DMS114 treated with DMSO at 0.1 percent for 48 hours (cell line): Measurements from ENCODE around the gene NELFCD.

Experiments used
- DNase-seq: peaks from one replicate; lab custom pipeline; 2025; ENCODE audit not compliant: unreplicated experiment; lab: John Stamatoyannopoulos, UW

Gene NELFCD

DNA sequence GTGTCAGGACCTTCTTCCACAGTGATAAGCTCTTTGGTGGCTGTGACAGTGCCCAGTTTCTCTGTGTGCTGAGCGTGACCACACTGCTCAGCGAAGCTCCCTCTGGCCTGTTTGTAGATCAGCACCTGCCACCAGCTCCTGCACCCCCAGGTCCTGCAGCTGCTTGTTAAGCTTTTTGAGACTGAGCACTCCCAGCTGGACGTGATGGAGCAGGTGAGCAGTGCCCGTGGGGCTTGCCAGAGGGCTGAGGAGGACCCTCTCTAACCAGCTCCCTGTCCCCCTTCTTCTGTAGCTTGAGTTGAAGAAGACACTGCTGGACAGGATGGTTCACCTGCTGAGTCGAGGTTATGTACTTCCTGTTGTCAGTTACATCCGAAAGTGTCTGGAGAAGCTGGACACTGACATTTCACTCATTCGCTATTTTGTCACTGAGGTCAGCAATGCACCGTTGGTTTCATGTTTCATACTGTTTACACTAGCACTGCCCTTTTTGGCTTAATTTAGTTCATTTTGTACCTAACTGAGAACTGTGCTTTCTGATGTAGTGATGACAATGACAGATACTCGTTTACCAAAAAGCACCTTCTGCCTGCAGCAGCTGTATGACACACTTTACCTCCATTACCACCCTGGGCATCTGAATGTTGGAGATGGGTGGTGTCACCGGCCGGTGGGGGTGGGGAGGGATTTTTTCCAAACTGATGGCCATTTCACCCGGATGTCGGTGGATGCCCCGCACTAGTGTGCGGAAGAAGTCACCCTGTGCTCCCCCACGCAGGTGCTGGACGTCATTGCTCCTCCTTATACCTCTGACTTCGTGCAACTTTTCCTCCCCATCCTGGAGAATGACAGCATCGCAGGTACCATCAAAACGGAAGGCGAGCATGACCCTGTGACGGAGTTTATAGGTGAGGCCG lies 12.5 kb downstream of the NELFCD start:
- DNase-seq = no peak

DNA sequence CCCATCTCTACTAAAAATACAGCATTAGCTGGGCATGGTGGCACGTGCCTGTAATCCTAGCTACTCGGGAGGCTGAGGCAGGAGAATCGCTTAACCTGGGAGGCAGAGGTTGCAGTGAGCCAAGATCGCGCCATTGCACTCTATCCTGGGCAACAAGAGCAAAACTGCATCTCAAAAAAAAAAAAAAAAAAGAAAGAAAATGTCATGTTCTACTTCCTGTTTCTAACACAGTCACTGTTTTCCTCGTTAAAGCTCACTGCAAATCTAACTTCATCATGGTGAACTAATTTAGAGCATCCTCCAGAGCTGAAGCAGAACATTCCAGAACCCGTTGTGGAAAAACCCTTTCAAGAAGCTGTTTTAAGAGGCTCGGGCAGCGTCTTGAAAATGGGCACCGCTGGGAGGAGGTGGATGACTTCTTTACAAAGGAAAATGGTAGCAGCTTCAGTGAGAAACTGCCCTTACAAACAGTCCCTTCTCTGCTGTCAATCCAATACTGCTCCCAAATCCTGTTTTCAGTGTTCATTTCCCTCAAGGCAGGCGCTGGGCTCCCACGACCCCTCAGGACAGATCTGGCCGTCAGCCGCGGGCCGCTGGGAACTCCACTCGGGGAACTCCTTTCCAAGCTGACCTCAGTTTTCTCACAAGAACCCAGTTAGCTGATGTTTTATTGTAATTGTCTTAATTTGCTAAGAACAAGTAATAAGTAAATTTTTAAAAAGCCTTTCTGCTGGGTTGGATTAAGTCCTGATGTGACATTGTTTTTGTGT lies 13.5 kb downstream of the NELFCD start:
- no peak for DNase-seq

- DNase-seq = no peak
Observed at GRCh38 chr20:58995461-58996225, 14.6 kb downstream of the NELFCD start.

DNA sequence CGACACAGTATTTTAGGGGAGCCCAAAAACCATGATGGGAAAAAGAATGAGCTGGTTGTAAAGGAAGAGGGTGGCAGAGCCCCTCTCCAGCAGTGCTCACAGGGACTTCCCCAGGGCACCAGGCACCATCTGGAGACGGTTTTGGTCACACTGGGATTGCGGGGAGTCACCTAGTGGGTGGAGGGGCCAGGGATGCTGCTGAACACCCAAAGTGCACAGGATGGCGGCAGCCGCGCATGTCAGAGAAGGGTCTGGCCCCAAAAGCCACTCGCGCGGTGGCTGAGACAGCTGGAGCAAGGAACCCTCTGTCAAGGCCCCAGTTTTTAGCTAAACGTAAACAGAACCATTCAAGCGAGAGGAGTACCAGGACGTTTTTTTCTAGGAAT lies 15.2 kb downstream of the NELFCD start:
- no peak for DNase-seq

DNA sequence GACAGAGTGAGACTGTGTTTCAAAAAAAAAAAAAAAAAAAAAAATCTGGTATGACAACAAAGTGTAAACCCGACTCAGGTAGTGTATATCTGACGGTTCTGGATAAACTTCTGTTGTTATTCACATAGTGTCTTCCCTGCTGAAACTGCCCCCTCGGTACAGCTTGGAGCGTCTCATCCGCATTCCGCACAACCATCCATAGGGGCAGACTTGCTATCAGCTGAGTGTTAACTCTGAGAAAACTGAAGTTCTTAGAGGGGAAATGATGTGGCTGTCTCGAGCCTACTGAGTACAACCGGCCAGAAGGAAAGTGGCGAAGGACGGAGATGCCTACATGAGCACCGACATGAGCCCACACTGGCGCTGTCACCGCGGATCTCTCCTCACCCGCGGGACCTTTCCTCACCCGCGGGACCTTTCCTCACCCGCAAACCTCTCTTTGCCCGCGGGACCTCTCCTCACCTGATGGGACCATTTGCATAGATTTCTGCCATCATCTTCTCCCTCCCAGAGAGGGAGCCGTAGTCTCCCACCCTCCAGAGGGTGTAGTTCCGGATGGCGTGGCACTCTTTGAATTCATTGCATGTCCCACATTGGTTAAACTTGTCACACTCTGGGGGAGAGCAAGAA lies 16.2 kb downstream of the NELFCD start:
- DNase-seq = no peak

DNA sequence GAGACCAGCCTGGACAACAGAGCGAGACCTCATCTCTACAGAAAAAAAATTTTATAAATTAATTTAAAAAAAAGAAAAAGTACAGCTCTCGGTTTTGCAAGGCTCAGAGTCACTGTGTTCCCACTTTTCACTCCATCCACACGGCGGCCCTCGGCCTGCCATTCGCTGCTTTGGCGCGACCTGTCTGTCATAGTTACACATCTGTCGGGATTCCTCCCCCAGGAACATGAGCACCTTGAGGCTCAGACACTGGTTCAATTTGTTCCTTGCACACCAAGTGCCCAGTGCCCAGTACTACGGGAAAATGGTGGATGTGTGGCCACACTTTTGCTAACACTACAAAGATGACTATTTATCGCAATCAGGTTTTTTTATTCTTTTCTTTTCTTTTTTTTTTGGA lies 17.6 kb downstream of the NELFCD start:
- DNase-seq = no peak

- no peak for DNase-seq
Observed at GRCh38 chr20:59000326-59000725, 19.3 kb downstream of the NELFCD start.

GRCh38 chr20:59001068-59001448 lies 20.0 kb downstream of the NELFCD start:
- DNase-seq = no peak

GRCh38 chr20:59001449-59002171 lies 20.6 kb downstream of the NELFCD start:
- DNase-seq = no peak

- no peak for DNase-seq
Observed at GRCh38 chr20:59002388-59002787, 21.3 kb downstream of the NELFCD start.

GRCh38 chr20:59002874-59003399 lies 21.9 kb downstream of the NELFCD start:
- no peak for DNase-seq

- no peak for DNase-seq
Observed at GRCh38 chr20:59003836-59004492, 22.9 kb downstream of the NELFCD start.

- DNase-seq = no peak
Observed at GRCh38 chr20:59004493-59004762, 23.4 kb downstream of the NELFCD start.

DNA sequence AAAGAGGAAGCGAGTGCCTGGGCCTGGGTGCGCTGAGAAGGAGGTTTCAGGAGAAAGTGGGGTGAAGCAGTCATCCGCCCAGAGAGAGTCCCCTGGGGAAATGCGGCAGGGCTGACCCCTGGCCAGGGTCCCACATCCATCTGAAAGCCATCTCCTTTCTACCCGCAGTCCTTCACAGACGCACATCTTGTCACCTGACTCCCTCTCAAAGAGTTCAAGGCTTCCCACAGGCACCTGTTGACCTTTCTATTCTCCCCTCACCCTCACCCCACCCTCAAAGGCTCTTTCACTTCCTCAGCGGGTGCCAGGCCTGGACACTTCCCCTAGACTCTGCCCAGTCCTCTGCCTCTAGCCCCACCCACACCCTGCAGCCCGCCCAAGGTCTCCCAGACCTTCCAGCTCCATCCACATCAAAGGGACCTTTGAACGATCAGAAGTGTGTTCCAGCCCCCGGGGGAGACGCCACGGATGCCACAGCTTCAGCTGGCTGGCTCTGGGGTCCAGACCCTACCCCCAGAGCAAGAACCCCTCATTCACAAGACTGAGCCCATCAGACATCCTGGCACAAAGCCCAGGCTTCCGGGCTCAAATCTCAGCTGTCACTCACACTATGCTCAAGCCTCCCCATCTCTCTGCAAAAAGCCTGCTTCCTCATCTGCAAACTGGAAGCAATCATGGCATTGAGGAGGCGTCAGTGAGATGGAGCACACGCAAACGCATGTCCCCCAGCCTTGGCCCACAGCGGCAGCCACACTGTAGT lies 23.9 kb downstream of the NELFCD start:
- no peak for DNase-seq

GRCh38 chr20:59005523-59006166 lies 24.6 kb downstream of the NELFCD start:
- DNase-seq = no peak

DNA sequence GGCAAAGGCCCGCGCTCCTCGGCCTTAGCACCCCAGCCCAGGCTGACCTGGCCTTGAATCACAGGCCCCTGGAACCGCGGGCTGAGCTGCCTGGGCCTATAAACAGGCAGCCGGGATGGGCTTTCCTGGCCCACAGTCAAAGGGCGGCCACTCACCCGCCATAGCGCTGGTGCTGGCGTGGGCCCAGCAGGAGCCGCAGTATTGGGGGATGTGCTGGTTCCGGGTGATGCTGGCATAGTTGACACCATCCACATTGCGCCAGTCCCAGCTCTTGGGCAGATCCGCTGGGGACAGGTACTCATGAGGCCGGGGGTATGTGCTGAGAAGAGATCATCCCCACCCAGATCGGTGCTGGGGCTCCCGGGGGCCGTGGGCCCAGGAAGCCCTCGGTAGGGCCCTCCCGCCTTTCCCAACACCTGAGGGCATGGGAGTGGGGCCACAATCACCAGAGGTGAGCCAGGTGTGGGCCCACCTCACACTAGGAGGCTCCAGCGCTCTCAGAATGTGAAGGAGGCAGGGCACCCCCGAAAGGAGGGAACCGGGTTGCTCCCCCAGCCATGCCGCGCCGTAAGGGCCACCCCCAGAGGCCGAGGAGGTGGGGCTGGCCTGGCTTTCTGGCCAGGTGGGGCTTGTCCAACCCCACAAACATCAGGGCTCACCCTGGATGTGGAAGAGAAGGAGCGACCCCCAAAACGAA lies 25.3 kb downstream of the NELFCD start:
- no peak for DNase-seq

DNA sequence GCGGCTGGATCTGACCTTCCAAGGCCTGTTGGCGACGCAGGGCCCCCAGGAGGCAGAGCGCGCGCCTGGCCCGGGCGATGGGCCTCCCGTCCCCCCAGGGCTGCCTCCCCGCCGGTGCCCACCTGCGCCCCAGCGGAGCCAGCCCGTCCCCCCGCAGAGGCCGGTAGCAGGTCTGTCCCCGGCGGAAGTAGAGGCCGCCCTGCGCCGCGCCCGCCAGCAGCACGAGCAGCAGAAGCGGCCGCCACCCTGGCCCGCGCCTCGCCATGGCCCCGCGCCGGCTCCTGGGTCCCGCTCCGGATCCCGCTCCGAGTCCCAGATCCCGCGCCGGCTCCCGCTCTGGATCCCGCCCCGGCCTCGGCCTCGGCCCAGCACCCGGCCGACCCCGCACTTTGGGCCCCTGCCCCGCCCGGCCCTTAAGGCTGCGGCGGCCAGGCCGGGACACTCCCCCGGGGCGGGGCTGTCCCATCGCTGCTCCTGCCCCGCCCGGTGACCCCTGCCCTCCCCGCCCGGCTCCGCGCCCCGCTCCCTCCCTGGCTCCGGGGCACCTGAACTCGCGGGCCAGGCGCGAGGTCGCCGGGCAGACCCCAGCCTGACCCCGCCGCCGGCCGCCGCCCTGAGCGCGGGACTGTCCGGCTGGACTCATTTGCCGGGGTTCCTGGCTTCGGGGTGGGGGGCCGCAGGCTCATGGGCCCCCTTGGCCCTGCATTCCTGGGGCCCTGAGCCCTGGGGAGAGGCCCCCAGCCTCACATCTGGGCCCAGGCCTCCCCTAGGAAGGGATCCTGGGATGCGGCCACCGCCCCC lies 26.0 kb downstream of the NELFCD start, which contains the start of gene CTSZ:
Gene CTSZ (minus strand): TSS at position 391 of the 801 bp plus-strand sequence. CDS start 126 bp downstream, at position 265.
- DNase-seq = no peak
